K562 (cell line): Measurements from ENCODE around the gene SLC4A11. TPM values are rescaled to one million over a fixed set of nuclear protein-coding genes. Genes with fewer than 3 reads are reported as not detected.
A peak's percentile ranks its signal among the peaks of the same experiment; 100 is the strongest.

Source experiments
- GTF2E2 ChIP-seq: fragments of 200-800 bp; sonication (Bioruptor generic); IDR thresholded peaks from 2 replicates; pipeline ENCODE4 v1.6.1; 2016; ENCODE audit warnings: missing genetic modification characterization, missing compliant biosample characterization
- KLF16 ChIP-seq: IDR thresholded peaks from 2 replicates; pipeline ENCODE4 v1.6.1; 2016; ENCODE audit warnings: antibody characterized with exemption
- NFATC3 ChIP-seq: fragments of 450-650 bp; IDR thresholded peaks from 2 replicates; pipeline ENCODE4 v1.6.1; 2017; ENCODE audit warnings: mild to moderate bottlenecking
- PYGO2 ChIP-seq: fragments of 450-650 bp; IDR thresholded peaks from 2 replicates; pipeline ENCODE4 v1.6.1; 2016; ENCODE audit warnings: mild to moderate bottlenecking, missing genetic modification characterization, moderate library complexity, missing compliant biosample characterization
- TFAM ChIP-seq: fragments of 250-450 bp; sonication (Bioruptor Pico); conservative IDR thresholded peaks from 2 replicates; pipeline ENCODE4 v1.5.0; 2021; ENCODE audit warnings: mild to moderate bottlenecking, moderate library complexity
- ZC3H8 ChIP-seq: fragments of 450-650 bp; IDR thresholded peaks from 2 replicates; pipeline ENCODE4 v1.6.1; 2017
- polyA plus RNA-seq, 8 experiments: library from polyadenylated mRNA; depleted of rRNA in 4 of 8; stranded (reverse) in 5 of 8; unstranded in 3 of 8; fragments of >200 nt; fragmentation: Nextera tagmentation in 2 of 8; fragmentation: Illumina TruSeq in 1 of 8; extraction: Ambion mirVana in 2 of 8; extraction: Trizol in 1 of 8; gene quantifications; 2 replicates each; pipeline versions ENCODE4 v1.2.1 to v1.2.3, GENCODE V29; 2011 to 2014; ENCODE audit warnings: inconsistent platforms in 1 of 8, missing spikeins in 1 of 8
- total RNA-seq, 7 experiments: library from RNA; depleted of rRNA in 6 of 7; stranded (reverse); fragments of >200 nt in 6 of 7; fragmentation: Illumina TruSeq in 2 of 7; extraction: Trizol in 2 of 7; gene quantifications; 2 replicates each; pipeline versions ENCODE4 v1.2.1 to v1.2.3, GENCODE V29; 2011 to 2021; ENCODE audit warnings: low replicate concordance in 1 of 7
- TF ChIP-seq, protein P1 (sequence below): sonication (generic); formaldehyde crosslinking; IDR thresholded peaks from 2 replicates; pipeline ENCODE4 v1.8.0; 2022; ENCODE audit warnings: mild to moderate bottlenecking, missing genetic modification reagents, borderline replicate concordance
- TF ChIP-seq, protein P2 (sequence below): fragments of 450-650 bp; formaldehyde crosslinking; IDR thresholded peaks from 2 replicates; pipeline ENCODE4 v1.4.0; 2022; ENCODE audit warnings: mild to moderate bottlenecking, moderate library complexity

SLC4A11 gene
- total and polyA plus RNA-seq, 9 of the 15 experiments (the other 6 are each of a cell fraction or from before 2014, with no cell fraction given): 0.10 to 2.0 (median 0.20) TPM

DNA sequence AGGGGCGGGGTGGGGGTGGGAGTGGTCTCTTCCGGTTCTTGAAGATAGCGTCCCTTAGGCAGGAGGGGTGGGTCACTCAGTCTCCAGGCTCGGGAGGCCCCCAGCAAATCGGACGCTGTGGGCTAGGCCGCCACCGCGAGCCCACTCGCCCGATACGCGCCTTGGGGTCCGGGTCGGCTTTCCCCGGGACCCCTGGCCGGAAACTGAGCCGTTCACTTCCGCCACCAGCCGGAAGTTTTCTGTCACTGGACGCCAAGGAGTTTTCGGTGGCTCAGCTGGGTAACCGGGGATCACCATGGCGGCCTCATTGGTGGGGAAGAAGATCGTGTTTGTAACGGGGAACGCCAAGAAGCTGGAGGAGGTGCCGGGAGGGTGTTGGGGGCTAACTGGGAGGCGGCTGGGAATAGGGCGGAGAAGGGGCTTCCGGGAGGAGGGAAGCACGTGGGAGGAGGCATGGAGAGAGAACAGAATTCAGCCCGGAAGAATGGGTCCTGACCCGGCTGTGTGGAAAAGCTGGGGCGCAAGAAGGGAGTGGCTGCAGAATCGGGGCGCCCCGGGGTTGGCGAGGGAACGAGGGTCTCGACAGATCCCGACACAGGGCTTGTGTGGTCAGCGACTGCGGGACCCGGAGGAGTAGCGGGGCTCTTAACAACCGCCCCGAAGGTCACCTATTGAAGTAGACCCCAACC is 29.6 kb downstream of the SLC4A11 start, which contains the start of gene ITPA (continued):
- TF ChIP-seq, protein P1, sequence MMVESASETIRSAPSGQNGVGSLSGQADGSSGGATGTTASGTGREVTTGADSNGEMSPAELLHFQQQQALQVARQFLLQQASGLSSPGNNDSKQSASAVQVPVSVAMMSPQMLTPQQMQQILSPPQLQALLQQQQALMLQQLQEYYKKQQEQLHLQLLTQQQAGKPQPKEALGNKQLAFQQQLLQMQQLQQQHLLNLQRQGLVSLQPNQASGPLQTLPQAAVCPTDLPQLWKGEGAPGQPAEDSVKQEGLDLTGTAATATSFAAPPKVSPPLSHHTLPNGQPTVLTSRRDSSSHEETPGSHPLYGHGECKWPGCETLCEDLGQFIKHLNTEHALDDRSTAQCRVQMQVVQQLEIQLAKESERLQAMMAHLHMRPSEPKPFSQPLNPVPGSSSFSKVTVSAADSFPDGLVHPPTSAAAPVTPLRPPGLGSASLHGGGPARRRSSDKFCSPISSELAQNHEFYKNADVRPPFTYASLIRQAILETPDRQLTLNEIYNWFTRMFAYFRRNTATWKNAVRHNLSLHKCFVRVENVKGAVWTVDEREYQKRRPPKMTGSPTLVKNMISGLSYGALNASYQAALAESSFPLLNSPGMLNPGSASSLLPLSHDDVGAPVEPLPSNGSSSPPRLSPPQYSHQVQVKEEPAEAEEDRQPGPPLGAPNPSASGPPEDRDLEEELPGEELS: no peak
- no peak for TF ChIP-seq KLF16
- TF ChIP-seq, protein P2, sequence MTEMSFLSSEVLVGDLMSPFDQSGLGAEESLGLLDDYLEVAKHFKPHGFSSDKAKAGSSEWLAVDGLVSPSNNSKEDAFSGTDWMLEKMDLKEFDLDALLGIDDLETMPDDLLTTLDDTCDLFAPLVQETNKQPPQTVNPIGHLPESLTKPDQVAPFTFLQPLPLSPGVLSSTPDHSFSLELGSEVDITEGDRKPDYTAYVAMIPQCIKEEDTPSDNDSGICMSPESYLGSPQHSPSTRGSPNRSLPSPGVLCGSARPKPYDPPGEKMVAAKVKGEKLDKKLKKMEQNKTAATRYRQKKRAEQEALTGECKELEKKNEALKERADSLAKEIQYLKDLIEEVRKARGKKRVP (CRISPR knock-in tag): no peak
- TF ChIP-seq GTF2E2 (tag): peak; percentile 48
- TF ChIP-seq NFATC3: no peak
- TF ChIP-seq TFAM (CRISPR knock-in tag): no peak
- TF ChIP-seq PYGO2 (tag): no peak
- no peak for TF ChIP-seq ZC3H8
